Liver (tissue), 9 donors: ENCODE measurements around the gene PRKX. TPM values are rescaled to one million over a fixed set of nuclear protein-coding genes. Genes with fewer than 3 reads are reported as not detected.

Source experiments
- DNase-seq: peaks from one replicate; pipeline ENCODE4 v3.0.0-alpha.2; 2017; ENCODE audit warnings: low spot score
- H3K27ac ChIP-seq, 2 donors: one replicate each; pipeline ENCODE4 v1.7.0; 2013; ENCODE audit warnings: inconsistent platforms in 2 of 2, low read length in 2 of 2, control low read depth in 1 of 2, low read depth in 1 of 2, mild to moderate bottlenecking in 1 of 2
- H3K27me3 ChIP-seq, 4 donors: one replicate each; pipeline versions ENCODE4 v1.6.1 to v1.7.0; 2013; ENCODE audit warnings: low read length in 3 of 4, inconsistent platforms in 1 of 4, mild to moderate bottlenecking in 1 of 4, moderate library complexity in 1 of 4; ENCODE audit not compliant: control insufficient read depth in 4 of 4, insufficient read depth in 4 of 4
- H3K36me3 ChIP-seq, 4 donors: one replicate each; pipeline versions ENCODE4 v1.6.1 to v1.7.0; 2013; ENCODE audit warnings: low read length in 3 of 4, mild to moderate bottlenecking in 3 of 4, low read depth in 1 of 4, moderate library complexity in 1 of 4; ENCODE audit not compliant: control insufficient read depth in 4 of 4, insufficient read depth in 3 of 4
- H3K4me1 ChIP-seq, 4 donors: one replicate each; pipeline versions ENCODE4 v1.6.1 to v1.7.0; 2013; ENCODE audit warnings: low read length in 3 of 4, mild to moderate bottlenecking in 3 of 4, moderate library complexity in 1 of 4; ENCODE audit not compliant: control insufficient read depth in 4 of 4, insufficient read depth in 4 of 4
- H3K4me3 ChIP-seq, 3 donors: one replicate each; pipeline versions ENCODE4 v1.6.1 to v1.7.0; 2013; ENCODE audit warnings: low read length in 3 of 3, control low read depth in 1 of 3, low read depth in 1 of 3, mild to moderate bottlenecking in 1 of 3
- H3K9ac ChIP-seq, 2 donors: one replicate each; pipeline ENCODE4 v1.7.0; 2013; ENCODE audit warnings: low read length in 2 of 2, mild to moderate bottlenecking in 2 of 2, moderate library complexity in 2 of 2, control low read depth in 1 of 2, low read depth in 1 of 2
- H3K9me3 ChIP-seq, 4 donors: one replicate each; pipeline versions ENCODE4 v1.6.1 to v1.7.0; 2013; ENCODE audit warnings: low read length in 3 of 4; ENCODE audit not compliant: control insufficient read depth in 4 of 4
- CTCF ChIP-seq: fragments of 150-350 bp; IDR thresholded peaks from 2 replicates; pipeline ENCODE4 v1.5.1; 2017; ENCODE audit warnings: improper control_type of control experiment, low read depth, low read length; ENCODE audit not compliant: missing input control
- EGR1 ChIP-seq, 2 donors: IDR thresholded peaks; 2 replicates each; pipeline ENCODE4 v1.6.1; 2016 to 2018; ENCODE audit warnings: antibody characterized with exemption in 2 of 2, low read depth in 2 of 2
- FOXA1 ChIP-seq: IDR thresholded peaks from 2 replicates; pipeline ENCODE4 v1.6.1; 2016; ENCODE audit warnings: antibody characterized with exemption
- FOXA2 ChIP-seq: IDR thresholded peaks from 2 replicates; pipeline ENCODE4 v1.6.1; 2016; ENCODE audit warnings: antibody characterized with exemption
- GABPA ChIP-seq, 2 donors: IDR thresholded peaks in 1 of 2; conservative IDR thresholded peaks in 1 of 2; 2 replicates each; pipeline ENCODE4 v1.6.1; 2016; ENCODE audit warnings: antibody characterized with exemption in 2 of 2, mild to moderate bottlenecking in 1 of 2, moderate library complexity in 1 of 2
- HNF4A ChIP-seq, 2 donors: conservative IDR thresholded peaks; 2 replicates each; pipeline ENCODE4 v1.6.1; 2016; ENCODE audit warnings: antibody characterized with exemption in 2 of 2, mild to moderate bottlenecking in 2 of 2
- HNF4G ChIP-seq: IDR thresholded peaks from 2 replicates; pipeline ENCODE4 v1.6.1; 2016; ENCODE audit warnings: antibody characterized with exemption
- RAD21 ChIP-seq, 2 donors: IDR thresholded peaks; 2 replicates each; pipeline ENCODE4 v1.6.1; 2016; ENCODE audit warnings: antibody characterized with exemption in 2 of 2, mild to moderate bottlenecking in 2 of 2
- RXRA ChIP-seq, 2 donors: IDR thresholded peaks; 2 replicates each; pipeline ENCODE4 v1.6.1; 2017 to 2018; ENCODE audit warnings: antibody characterized with exemption in 2 of 2, mild to moderate bottlenecking in 1 of 2
- SP1 ChIP-seq: IDR thresholded peaks from 2 replicates; pipeline ENCODE4 v1.6.1; 2018; ENCODE audit warnings: antibody characterized with exemption, mild to moderate bottlenecking
- WGBS: extraction: QIAGEN DNeasy Blood & Tissue Kit; methylation state at CpG from one replicate; pipeline ENCODE4 v1.1.7; 2013; 5-methylcytosine and 5-hydroxymethylcytosine counted together
- polyA plus RNA-seq, 2 donors: library from polyadenylated mRNA; stranded (reverse) in 1 of 2; unstranded in 1 of 2; fragments of 200-250 nt in 1 of 2; fragments of >200 nt in 1 of 2; fragmentation: Nextera tagmentation in 1 of 2; extraction: Ambion mirVana in 1 of 2; gene quantifications; one replicate each; pipeline versions ENCODE4 v1.2.1 to v1.2.3, GENCODE V29; 2013 to 2015
- total RNA-seq, 2 donors: library from RNA; depleted of rRNA; stranded (reverse); fragments of >200 nt; gene quantifications; one replicate each; pipeline ENCODE4 v1.2.3, GENCODE V29; 2014
- TF ChIP-seq, protein P1 (sequence below): IDR thresholded peaks from 2 replicates; pipeline ENCODE4 v1.6.1; 2016; ENCODE audit warnings: antibody characterized with exemption, mild to moderate bottlenecking
- TF ChIP-seq, protein P2 (sequence below): IDR thresholded peaks from 2 replicates; pipeline ENCODE4 v1.6.1; 2016; ENCODE audit warnings: antibody characterized with exemption
- TF ChIP-seq, protein P3 (sequence below): IDR thresholded peaks from 2 replicates; pipeline ENCODE4 v1.6.1; 2016; ENCODE audit warnings: antibody characterized with exemption
- donor health status: healthy.
- donor health status: healthy.
- donor health status: healthy.
- donor health status: healthy.
- donor health status: healthy.

PRKX gene
- total and polyA plus RNA-seq, 4 donors = 0.63 to 4.0 (median 1.7) TPM

DNA sequence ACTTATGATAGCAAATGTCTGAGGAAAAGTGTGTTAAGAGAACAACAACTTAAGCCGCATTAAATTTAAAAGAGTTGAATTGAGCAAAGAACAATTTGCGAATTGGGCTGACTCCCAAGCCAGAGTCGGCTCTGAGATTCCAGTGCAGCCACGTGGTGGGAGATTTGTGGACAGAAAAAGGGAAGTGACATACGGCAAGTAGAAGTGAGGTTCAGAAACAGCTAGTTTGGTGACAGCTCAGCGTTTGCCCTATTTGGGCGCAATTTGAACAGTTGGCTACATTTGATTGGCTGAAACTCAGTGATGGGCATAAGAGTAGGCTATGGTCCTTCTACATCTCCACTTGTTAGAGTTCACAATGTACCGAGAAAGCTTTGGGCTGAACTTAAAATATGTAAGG is 124.0 kb downstream of the PRKX start:
- Histone ChIP-seq H3K27me3 (peaks cover 0 to 4% (median 0%) of the 10 kb centered on the region in 4 donors), H3K36me3 (no peaks in the 10 kb centered on the region), H3K9me3 (no peaks in the 10 kb centered on the region), H3K9ac (no peak overlapping the region), H3K4me3 (no peak overlapping the region), H3K27ac (no peak overlapping the region), H3K4me1 (no peaks in the 10 kb centered on the region)
- TF ChIP-seq FOXA2 (no peak), EGR1 (IDR thresholded peaks at IDR 0.05; ENCODE audit: low read depth in 2 of 2) (no peak), CTCF (no peak), HNF4G (no peak), FOXA1 (no peak)
- TF ChIP-seq, protein P1, sequence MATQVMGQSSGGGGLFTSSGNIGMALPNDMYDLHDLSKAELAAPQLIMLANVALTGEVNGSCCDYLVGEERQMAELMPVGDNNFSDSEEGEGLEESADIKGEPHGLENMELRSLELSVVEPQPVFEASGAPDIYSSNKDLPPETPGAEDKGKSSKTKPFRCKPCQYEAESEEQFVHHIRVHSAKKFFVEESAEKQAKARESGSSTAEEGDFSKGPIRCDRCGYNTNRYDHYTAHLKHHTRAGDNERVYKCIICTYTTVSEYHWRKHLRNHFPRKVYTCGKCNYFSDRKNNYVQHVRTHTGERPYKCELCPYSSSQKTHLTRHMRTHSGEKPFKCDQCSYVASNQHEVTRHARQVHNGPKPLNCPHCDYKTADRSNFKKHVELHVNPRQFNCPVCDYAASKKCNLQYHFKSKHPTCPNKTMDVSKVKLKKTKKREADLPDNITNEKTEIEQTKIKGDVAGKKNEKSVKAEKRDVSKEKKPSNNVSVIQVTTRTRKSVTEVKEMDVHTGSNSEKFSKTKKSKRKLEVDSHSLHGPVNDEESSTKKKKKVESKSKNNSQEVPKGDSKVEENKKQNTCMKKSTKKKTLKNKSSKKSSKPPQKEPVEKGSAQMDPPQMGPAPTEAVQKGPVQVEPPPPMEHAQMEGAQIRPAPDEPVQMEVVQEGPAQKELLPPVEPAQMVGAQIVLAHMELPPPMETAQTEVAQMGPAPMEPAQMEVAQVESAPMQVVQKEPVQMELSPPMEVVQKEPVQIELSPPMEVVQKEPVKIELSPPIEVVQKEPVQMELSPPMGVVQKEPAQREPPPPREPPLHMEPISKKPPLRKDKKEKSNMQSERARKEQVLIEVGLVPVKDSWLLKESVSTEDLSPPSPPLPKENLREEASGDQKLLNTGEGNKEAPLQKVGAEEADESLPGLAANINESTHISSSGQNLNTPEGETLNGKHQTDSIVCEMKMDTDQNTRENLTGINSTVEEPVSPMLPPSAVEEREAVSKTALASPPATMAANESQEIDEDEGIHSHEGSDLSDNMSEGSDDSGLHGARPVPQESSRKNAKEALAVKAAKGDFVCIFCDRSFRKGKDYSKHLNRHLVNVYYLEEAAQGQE = no peak
- TF ChIP-seq, protein P2, sequence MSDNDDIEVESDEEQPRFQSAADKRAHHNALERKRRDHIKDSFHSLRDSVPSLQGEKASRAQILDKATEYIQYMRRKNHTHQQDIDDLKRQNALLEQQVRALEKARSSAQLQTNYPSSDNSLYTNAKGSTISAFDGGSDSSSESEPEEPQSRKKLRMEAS = no peak
- DNase-seq = no peak
- WGBS = 81% methylated on average over 8 of the region's 8 CpGs

DNA sequence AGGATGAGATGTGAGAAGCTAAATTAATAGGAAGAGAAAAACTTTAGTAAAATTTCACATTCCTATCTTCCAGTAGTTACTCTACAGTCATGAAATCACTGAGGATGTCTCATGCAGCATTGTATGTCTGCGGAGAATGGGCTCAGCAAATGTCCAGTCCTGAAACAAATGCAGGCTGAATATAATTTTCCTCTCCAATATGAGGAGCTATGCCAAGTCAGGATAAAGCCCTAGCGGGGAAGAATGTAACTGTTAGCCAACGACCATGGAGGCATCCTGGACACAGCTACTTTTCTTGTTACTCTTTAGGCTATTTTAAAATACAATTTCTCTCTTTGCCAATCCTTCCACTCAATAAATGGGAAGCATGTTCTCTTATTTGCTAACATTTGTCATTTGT is 127.7 kb downstream of the PRKX start:
- Histone ChIP-seq H3K9ac (no peak overlapping the region), H3K36me3 (no peaks in the 10 kb centered on the region), H3K4me1 (no peaks in the 10 kb centered on the region), H3K27ac (no peak overlapping the region), H3K27me3 (peaks cover 0 to 4% (median 0%) of the 10 kb centered on the region in 4 donors), H3K9me3 (no peaks in the 10 kb centered on the region), H3K4me3 (no peak overlapping the region)
- no peak for TF ChIP-seq GABPA (IDR thresholded peaks at IDR 0.05 in 1 of 2, conservative IDR thresholded peaks at IDR 0.05 in 1 of 2)
- TF ChIP-seq, protein P1 = no peak
- no peak for TF ChIP-seq HNF4A (conservative IDR thresholded peaks at IDR 0.05)
- TF ChIP-seq, protein P3, sequence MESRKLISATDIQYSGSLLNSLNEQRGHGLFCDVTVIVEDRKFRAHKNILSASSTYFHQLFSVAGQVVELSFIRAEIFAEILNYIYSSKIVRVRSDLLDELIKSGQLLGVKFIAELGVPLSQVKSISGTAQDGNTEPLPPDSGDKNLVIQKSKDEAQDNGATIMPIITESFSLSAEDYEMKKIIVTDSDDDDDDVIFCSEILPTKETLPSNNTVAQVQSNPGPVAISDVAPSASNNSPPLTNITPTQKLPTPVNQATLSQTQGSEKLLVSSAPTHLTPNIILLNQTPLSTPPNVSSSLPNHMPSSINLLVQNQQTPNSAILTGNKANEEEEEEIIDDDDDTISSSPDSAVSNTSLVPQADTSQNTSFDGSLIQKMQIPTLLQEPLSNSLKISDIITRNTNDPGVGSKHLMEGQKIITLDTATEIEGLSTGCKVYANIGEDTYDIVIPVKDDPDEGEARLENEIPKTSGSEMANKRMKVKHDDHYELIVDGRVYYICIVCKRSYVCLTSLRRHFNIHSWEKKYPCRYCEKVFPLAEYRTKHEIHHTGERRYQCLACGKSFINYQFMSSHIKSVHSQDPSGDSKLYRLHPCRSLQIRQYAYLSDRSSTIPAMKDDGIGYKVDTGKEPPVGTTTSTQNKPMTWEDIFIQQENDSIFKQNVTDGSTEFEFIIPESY = no peak
- TF ChIP-seq SP1 = no peak
- no peak for TF ChIP-seq RAD21 (IDR thresholded peaks at IDR 0.05)
- TF ChIP-seq FOXA1 = no peak
- no peak for TF ChIP-seq RXRA (IDR thresholded peaks at IDR 0.05)
- no peak for TF ChIP-seq EGR1 (IDR thresholded peaks at IDR 0.05; ENCODE audit: low read depth in 2 of 2)
- 72% methylated on average over 3 of the region's 3 CpGs for WGBS
- no peak for DNase-seq
